Astrocyte (in vitro differentiated cells and primary cell): ENCODE measurements around the gene TRAPPC14. TPM values are rescaled to one million over a fixed set of nuclear protein-coding genes. Genes with fewer than 3 reads are reported as not detected.

Experiments used
- DNase-seq: peaks from one replicate; pipeline ENCODE4 v3.0.0-alpha.2; 2010; ENCODE audit warnings: low read depth
- FAIRE-seq: peaks from 2 replicates; lab custom pipeline; 2011; peaks lifted over from hg19 to GRCh38; lab: Jason Lieb, UNC
- H2AFZ ChIP-seq: 2 replicates; pipeline ENCODE4 v1.6.0; 2012; ENCODE audit warnings: low read depth, low read length, inconsistent platforms
- H3K27ac ChIP-seq: 2 replicates; pipeline ENCODE4 v1.5.1; 2011; ENCODE audit warnings: low read depth, low read length, inconsistent platforms
- H3K27me3 ChIP-seq: 2 replicates; pipeline ENCODE4 v1.6.0; 2011; ENCODE audit warnings: low read length, inconsistent platforms; ENCODE audit not compliant: insufficient read depth
- H3K36me3 ChIP-seq: 2 replicates; pipeline ENCODE4 v1.5.1; 2011; ENCODE audit warnings: low read length, inconsistent platforms; ENCODE audit not compliant: insufficient read depth
- H3K4me1 ChIP-seq: 2 replicates; pipeline ENCODE4 v1.5.1; 2011; ENCODE audit warnings: low read length, inconsistent platforms; ENCODE audit not compliant: insufficient read depth
- H3K4me2 ChIP-seq: 2 replicates; pipeline ENCODE4 v1.6.0; 2012; ENCODE audit warnings: low read length, inconsistent platforms
- H3K4me3 ChIP-seq: 2 replicates; pipeline ENCODE4 v1.5.1; 2011; ENCODE audit warnings: low read depth, mild to moderate bottlenecking, low read length, inconsistent platforms; ENCODE audit not compliant: insufficient read depth
- H3K79me2 ChIP-seq: 2 replicates; pipeline ENCODE4 v1.6.0; 2012; ENCODE audit warnings: mild to moderate bottlenecking, low read length, inconsistent platforms; ENCODE audit not compliant: insufficient read depth
- H3K9ac ChIP-seq: 2 replicates; pipeline ENCODE4 v1.6.0; 2012; ENCODE audit warnings: mild to moderate bottlenecking, low read length, inconsistent platforms
- H3K9me3 ChIP-seq: 2 replicates; pipeline ENCODE4 v1.5.1; 2012; ENCODE audit warnings: low read depth, mild to moderate bottlenecking, low read length, inconsistent platforms; ENCODE audit not compliant: insufficient read depth
- H4K20me1 ChIP-seq: 2 replicates; pipeline ENCODE4 v1.6.0; 2012; ENCODE audit warnings: low read length, inconsistent platforms; ENCODE audit not compliant: insufficient read depth
- H3K27ac Mint-ChIP-seq: one replicate; pipeline ENCODE4 v1.8.0; 2021; ENCODE audit warnings: mild to moderate bottlenecking, mixed read lengths; ENCODE audit not compliant: unreplicated experiment
- H3K27me3 Mint-ChIP-seq: one replicate; pipeline ENCODE4 v1.8.0; 2021; ENCODE audit warnings: low read depth, mixed read lengths; ENCODE audit not compliant: unreplicated experiment
- H3K36me3 Mint-ChIP-seq: one replicate; pipeline ENCODE4 v1.8.0; 2021; ENCODE audit warnings: low read depth, mixed read lengths; ENCODE audit not compliant: unreplicated experiment
- H3K4me1 Mint-ChIP-seq: one replicate; pipeline ENCODE4 v1.8.0; 2021; ENCODE audit warnings: low read depth, mixed read lengths; ENCODE audit not compliant: unreplicated experiment
- H3K4me3 Mint-ChIP-seq: one replicate; pipeline ENCODE4 v1.8.0; 2021; ENCODE audit warnings: mild to moderate bottlenecking, moderate library complexity, mixed read lengths; ENCODE audit not compliant: unreplicated experiment
- H3K9me3 Mint-ChIP-seq: one replicate; pipeline ENCODE4 v1.8.0; 2021; ENCODE audit warnings: mild to moderate bottlenecking, mixed read lengths; ENCODE audit not compliant: unreplicated experiment
- CTCF ChIP-seq: IDR thresholded peaks from 2 replicates; pipeline ENCODE4 v1.5.1; 2011; ENCODE audit warnings: low read depth, mild to moderate bottlenecking, inconsistent platforms, low read length, moderate library complexity; ENCODE audit not compliant: insufficient read depth
- EZH2 ChIP-seq: IDR thresholded peaks from 2 replicates; pipeline ENCODE4 v1.6.1; 2012; ENCODE audit warnings: mild to moderate bottlenecking, low read length, inconsistent platforms; ENCODE audit not compliant: insufficient read depth
- total RNA-seq: library from RNA; stranded (reverse); gene quantifications from 2 replicates; pipeline ENCODE4 v1.2.1, GENCODE V29; 2021

Gene TRAPPC14
- total RNA-seq, 1 donor from 2014 or later = 18.7 TPM

- no peaks in the 10 kb centered on the region for H3K27me3 ChIP-seq
- H4K20me1 ChIP-seq = no peaks in the 10 kb centered on the region
- Mint-ChIP-seq H3K27me3 (peaks cover 4% of the 10 kb centered on the region), H3K9me3 (no peaks in the 10 kb centered on the region), H3K36me3 (peaks cover 6% of the 10 kb centered on the region), H3K4me1 (no peaks in the 10 kb centered on the region), H3K4me3 (peak overlapping the region; percentile 81), H3K27ac (no peak overlapping the region)
- H3K4me1 ChIP-seq = peaks cover 19% of the 10 kb centered on the region
- no peak for TF ChIP-seq EZH2
- TF ChIP-seq CTCF = no peak
- peaks cover 5% of the 10 kb centered on the region for H3K79me2 ChIP-seq
- no peak overlapping the region for H2AFZ ChIP-seq
- no peak overlapping the region for H3K27ac ChIP-seq
- peak overlapping the region; percentile 99 for H3K4me2 ChIP-seq
- no peak overlapping the region for H3K4me3 ChIP-seq
- no peaks in the 10 kb centered on the region for H3K36me3 ChIP-seq
- DNase-seq = no peak
- no peak overlapping the region for H3K9ac ChIP-seq
- FAIRE-seq = no peak
- no peaks in the 10 kb centered on the region for H3K9me3 ChIP-seq
Observed at GRCh38 chr7:100128637-100128963, 29.9 kb downstream of the TRAPPC14 start.

DNA sequence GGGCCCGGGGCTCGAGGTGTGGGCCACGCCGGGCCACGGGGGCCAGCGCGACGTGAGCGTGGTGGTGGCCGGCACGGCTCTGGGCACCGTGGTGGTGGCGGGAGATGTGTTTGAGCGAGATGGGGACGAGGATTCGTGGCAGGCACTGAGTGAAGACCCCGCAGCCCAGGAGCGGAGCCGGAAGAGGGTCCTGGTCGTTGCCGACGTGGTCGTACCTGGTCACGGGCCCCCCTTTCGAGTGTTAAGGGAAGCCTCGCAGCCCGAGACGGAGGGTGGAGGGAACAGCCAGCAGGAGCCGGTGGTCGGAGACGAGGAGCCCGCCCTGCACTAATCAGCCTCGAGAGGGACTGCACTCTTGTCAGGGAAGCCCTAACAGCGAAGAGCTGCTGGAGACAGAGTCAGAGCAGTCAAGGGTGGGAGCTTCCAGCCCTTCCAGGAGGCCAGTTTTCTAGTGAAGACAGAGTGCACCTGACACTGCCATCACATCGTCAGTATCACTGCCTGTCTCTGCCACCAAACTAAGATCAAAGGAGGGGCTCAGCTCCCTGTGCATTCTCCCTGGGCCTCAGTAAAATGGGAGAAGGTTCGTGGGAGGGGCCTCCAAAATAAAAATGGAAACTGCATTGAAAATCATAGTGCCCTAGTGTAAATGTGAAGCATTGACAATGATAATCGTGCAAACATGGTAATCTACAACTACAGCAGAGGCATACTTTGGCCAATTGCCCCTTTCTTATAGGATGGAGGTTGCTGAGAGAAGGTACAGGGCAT, 30.5 kb downstream of the TRAPPC14 start:
- Histone ChIP-seq H3K27ac (peak overlapping the region; percentile 95), H3K27me3 (no peaks in the 10 kb centered on the region), H4K20me1 (no peaks in the 10 kb centered on the region), H3K9me3 (no peaks in the 10 kb centered on the region), H3K4me1 (peaks cover 19% of the 10 kb centered on the region), H2AFZ (peak overlapping the region; percentile 97), H3K4me3 (peak overlapping the region; percentile 94), H3K79me2 (peaks cover 5% of the 10 kb centered on the region), H3K36me3 (no peaks in the 10 kb centered on the region), H3K9ac (peak overlapping the region; percentile 95), H3K4me2 (peak overlapping the region; percentile 99)
- H3K27me3 Mint-ChIP-seq = peaks cover 4% of the 10 kb centered on the region
- no peak overlapping the region for H3K27ac Mint-ChIP-seq
- H3K9me3 Mint-ChIP-seq = no peaks in the 10 kb centered on the region
- no peaks in the 10 kb centered on the region for H3K4me1 Mint-ChIP-seq
- TF ChIP-seq CTCF (no peak), EZH2 (no peak)
- FAIRE-seq = no peak
- H3K4me3 Mint-ChIP-seq = peak overlapping the region; percentile 81
- DNase-seq = no peak
- peaks cover 6% of the 10 kb centered on the region for H3K36me3 Mint-ChIP-seq
